SU-DHL-6 (cell line): ENCODE measurements around the gene SLC35F1.

ENCODE experiments used
- CTCF ChIP-seq: fragments of 200-600 bp; sonication (generic); IDR thresholded peaks from one replicate; pipeline ENCODE4 v1.5.1; 2017; ENCODE audit warnings: antibody characterized with exemption, mild to moderate bottlenecking, low read length, moderate library complexity; ENCODE audit not compliant: insufficient read depth, poor library complexity, severe bottlenecking
- EZH2phosphoT487 ChIP-seq: fragments of 200-600 bp; sonication (generic), shearing (Covaris generic); conservative IDR thresholded peaks from 2 replicates; pipeline ENCODE4 v1.6.1; 2018; ENCODE audit warnings: mild to moderate bottlenecking, antibody characterized with exemption, low read length, moderate library complexity, mixed read lengths

DNA sequence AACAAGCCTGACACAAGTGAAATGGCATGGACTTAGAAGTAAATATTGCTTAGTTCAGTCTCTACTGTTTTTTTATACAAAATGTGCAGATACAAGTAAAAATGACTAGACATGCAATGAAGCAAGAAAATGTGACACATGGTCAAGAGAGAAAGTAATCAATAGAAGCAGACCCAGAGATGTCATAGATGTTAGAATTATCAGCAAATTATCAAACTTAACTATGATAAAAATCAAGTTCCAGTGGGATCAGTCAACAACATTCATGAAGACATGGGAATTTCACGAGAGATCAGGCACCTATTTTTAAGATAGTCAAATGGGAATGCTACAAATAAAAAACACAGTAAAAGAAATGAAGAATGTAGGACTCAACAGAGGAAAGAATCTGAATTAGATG, 267.0 kb downstream of the SLC35F1 start:
- no peak for TF ChIP-seq CTCF
- no peak for TF ChIP-seq EZH2phosphoT487
